Left ventricle myocardium inferior (tissue), 1 donor: ENCODE results near the gene TMEM181. TPM values are rescaled to one million over a fixed set of nuclear protein-coding genes. Genes with fewer than 3 reads are reported as not detected.
"Not testable (repeated sequence)": the region's sequence is repeated elsewhere in the genome, so short reads cannot be mapped to it uniquely, and the experiment has no call there.

Experiments used
- DNase-seq: peaks from one replicate; pipeline ENCODE4 v3.0.0-alpha.2; 2020
- H3K27ac ChIP-seq: fragments of 200-600 bp; replicated peaks from 2 replicates; pipeline ENCODE4 v1.8.0; 2021
- H3K27me3 ChIP-seq: fragments of 200-600 bp; 2 replicates; pipeline ENCODE4 v1.8.0; 2021; ENCODE audit warnings: low read depth
- H3K36me3 ChIP-seq: fragments of 200-600 bp; 2 replicates; pipeline ENCODE4 v1.8.0; 2021
- H3K4me1 ChIP-seq: fragments of 200-600 bp; 2 replicates; pipeline ENCODE4 v1.8.0; 2021
- H3K4me3 ChIP-seq: fragments of 200-600 bp; 2 replicates; pipeline ENCODE4 v1.8.0; 2021; ENCODE audit warnings: mild to moderate bottlenecking, moderate library complexity
- H3K9me3 ChIP-seq: fragments of 200-600 bp; replicated peaks from 2 replicates; pipeline ENCODE4 v1.8.0; 2021
- CTCF ChIP-seq: fragments of 200-600 bp; IDR thresholded peaks from 2 replicates; pipeline ENCODE4 v1.8.0; 2021; ENCODE audit warnings: antibody characterized with exemption, mild to moderate bottlenecking, borderline replicate concordance
- intact Hi-C: fragments of 100-400 bp; cut with micrococcal nuclease; formaldehyde crosslinking; loops from one replicate; pipeline ENCODE4 v1.11.0; 2022
- total RNA-seq: library from RNA; stranded (reverse); fragmentation: NEBNext Ultra II Directional; extraction: Animal tissue kit (Norgen Biotek cat#: 25700); gene quantifications from one replicate; pipeline ENCODE4 v1.2.1, GENCODE V29; 2021
- donor health status: DM: no; HTN: yes; CAD: no; lungs with severe emphysema.

Gene TMEM181
- total RNA-seq, 1 donor from 2014 or later, result 8.8 TPM

DNA sequence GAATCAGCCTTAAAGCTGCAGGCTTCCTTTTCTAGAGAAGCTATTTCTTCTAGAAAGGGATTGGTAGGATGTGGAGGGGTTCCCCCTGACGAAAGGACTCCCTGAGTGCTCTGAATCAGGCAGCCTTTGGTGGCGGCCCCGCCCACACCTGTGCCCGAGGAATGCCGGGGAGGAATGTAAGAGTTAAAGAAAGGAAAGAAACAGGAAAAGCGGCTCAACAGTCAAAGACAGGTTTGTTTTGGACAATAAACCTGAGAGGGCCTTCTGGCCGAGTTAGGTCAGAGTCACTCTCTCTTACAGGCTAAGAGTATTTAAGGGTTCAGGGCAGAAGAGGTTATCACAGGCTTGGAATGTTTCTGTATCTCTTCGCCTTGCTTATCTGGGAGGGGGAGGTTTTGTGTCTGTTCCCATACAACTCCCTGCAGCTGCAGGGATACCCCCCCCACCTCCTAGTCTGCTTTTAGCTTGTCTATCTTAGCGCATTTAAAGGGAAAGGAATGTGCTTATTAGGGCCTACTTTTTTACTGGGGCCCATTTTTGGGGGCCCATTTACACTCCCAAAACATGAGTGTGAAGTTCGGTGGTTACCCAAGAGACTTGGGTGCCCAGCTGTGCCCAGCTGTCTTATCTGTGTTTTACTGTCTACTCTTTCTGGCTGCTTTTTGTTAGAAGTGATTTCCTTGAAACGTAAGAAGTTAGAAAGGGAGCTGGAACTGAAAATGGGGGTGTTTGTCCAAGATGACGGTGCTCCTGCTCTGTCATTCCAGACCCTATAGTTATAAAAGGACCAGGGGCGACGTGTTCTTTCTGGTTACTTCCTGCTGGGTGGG lies 51.9 kb downstream of the TMEM181 start:
- H3K4me1 ChIP-seq, result peaks cover 38% of the 10 kb centered on the region
- H3K36me3 ChIP-seq, result peaks cover 37% of the 10 kb centered on the region
- H3K27ac ChIP-seq, result peak overlapping the region; percentile 49
- H3K9me3 ChIP-seq, result peaks cover 15% of the 10 kb centered on the region
- DNase-seq, result no peak
- H3K4me3 ChIP-seq, result no peak overlapping the region
- no peaks in the 10 kb centered on the region for H3K27me3 ChIP-seq
- intact Hi-C loops, result no loop called here
- TF ChIP-seq CTCF, result no peak

GRCh38 chr6:158614606-158615005 lies 54.7 kb downstream of the TMEM181 start:
- intact Hi-C loops, H3K27me3 ChIP-seq, H3K27ac ChIP-seq, H3K4me3 ChIP-seq, DNase-seq: not testable (repeated sequence)
- Histone ChIP-seq H3K9me3 (peaks cover 15% of the 10 kb centered on the region), H3K36me3 (peaks cover 20% of the 10 kb centered on the region), H3K4me1 (peaks cover 29% of the 10 kb centered on the region)

GRCh38 chr6:158618289-158618688 lies 58.4 kb downstream of the TMEM181 start:
- H3K4me3 ChIP-seq, H3K27ac ChIP-seq, DNase-seq, H3K27me3 ChIP-seq, H3K4me1 ChIP-seq, intact Hi-C loops: not testable (repeated sequence)
- Histone ChIP-seq H3K9me3 (peaks cover 15% of the 10 kb centered on the region), H3K36me3 (peaks cover 29% of the 10 kb centered on the region)

DNA sequence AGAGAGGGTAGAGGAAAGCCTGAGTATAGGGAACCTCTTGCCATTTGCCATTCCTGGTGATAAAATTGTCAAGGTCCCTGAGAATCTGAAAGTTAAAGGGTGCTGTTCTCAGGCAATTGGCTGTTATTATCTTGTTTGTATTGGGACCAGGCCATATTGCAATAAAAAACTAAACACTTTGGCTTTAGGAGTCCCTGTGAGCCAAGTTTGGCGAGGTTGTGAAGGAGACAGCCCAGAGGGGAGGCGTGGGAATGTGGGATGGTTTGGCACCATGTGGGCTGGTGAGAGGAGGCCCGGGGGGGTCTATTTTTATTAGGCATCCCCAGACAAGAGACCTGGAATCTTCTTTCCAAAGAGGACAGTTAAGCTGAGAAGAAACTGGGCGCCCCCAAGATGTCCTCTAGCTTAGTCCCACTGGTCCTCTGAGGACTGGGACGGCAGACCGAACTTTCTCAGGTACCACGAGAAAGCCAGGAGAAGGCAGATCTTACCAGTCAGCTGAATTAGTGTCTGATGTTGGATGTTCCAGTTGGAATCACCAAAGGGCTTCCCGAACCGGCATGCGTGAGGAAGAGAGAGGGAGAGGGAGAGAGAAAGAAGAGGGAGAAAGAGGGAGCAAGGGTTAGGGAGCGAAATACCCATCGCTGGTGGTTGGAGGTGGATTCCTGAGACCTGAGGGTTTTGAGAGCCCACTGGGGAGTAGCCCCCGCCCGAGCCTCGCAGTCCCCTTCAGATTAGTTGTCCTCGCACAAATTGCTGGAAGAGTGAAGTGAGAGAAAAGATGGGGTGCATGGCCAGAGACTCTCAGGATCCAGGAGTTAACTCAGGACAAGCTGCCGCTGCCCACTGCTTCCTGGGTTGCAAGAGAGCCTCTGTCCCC lies 60.3 kb downstream of the TMEM181 start:
- no peaks in the 10 kb centered on the region for H3K27me3 ChIP-seq
- peaks cover 7% of the 10 kb centered on the region for H3K9me3 ChIP-seq
- TF ChIP-seq CTCF, result no peak
- DNase-seq, result no peak
- H3K27ac ChIP-seq, result no peak overlapping the region
- peaks cover 33% of the 10 kb centered on the region for H3K36me3 ChIP-seq
- intact Hi-C loops, result no loop called here
- H3K4me1 ChIP-seq, result peaks cover 8% of the 10 kb centered on the region
- H3K4me3 ChIP-seq, result no peak overlapping the region

DNA sequence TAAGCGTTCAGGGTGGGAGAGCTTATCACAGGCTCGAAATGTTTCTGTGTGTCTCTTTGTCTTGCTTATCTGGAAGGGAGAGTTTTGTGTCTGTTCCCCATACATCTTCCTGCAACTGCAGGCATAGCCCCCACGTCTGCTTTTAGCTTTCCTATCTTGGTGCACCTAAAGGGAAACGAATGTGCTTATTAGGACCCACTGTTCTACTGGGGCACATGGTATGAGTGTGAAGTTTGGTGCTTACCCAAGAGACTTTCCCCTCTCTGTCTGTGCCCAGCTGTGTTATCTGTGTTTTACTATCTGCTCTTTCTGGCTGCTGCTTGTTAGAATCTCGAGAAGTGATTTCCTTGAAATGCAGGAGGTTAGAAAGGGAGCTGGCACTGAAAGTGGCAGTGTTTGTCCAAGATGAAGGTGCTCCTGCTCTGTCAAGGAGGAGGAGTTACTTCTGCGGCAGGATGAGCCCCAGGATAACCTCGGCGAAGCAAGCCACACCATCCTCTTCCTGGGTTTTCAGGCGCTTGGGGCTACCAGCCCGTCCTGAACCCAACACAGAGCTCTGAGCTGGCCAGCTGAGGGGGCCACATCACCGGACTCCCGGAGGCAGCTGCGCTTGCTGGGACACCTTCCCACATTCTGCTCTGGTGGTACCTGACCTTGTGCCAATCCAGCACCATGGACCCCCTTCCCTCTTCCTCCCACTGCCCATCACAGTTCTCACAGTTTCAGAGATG lies 61.2 kb downstream of the TMEM181 start:
- DNase-seq, result no peak
- TF ChIP-seq CTCF, result no peak
- no peak overlapping the region for H3K27ac ChIP-seq
- no peak overlapping the region for H3K4me3 ChIP-seq
- H3K9me3 ChIP-seq, result no peaks in the 10 kb centered on the region
- intact Hi-C loops, result no loop called here
- H3K4me1 ChIP-seq, result peaks cover 8% of the 10 kb centered on the region
- peaks cover 35% of the 10 kb centered on the region for H3K36me3 ChIP-seq
- no peaks in the 10 kb centered on the region for H3K27me3 ChIP-seq
